Peyer's patch (tissue), 4 donors: ENCODE data around the gene RAB20.

Experiments
- CTCF ChIP-seq, 6 experiments: fragments of 450-650 bp in 4 of 6; fragments of 200-600 bp in 2 of 6; sonication (generic) in 1 of 6; IDR thresholded peaks; one replicate each; pipeline ENCODE4 v1.5.1; 2017 to 2019; ENCODE audit warnings: antibody characterized with exemption in 6 of 6, mild to moderate bottlenecking in 3 of 6, moderate library complexity in 1 of 6
- POLR2A ChIP-seq, 2 donors: fragments of 450-650 bp; IDR thresholded peaks; one replicate each; pipeline ENCODE4 v1.5.1; 2017; ENCODE audit warnings: antibody characterized with exemption in 2 of 2, mild to moderate bottlenecking in 2 of 2, moderate library complexity in 2 of 2

GRCh38 chr13:110498327-110498726, 63.2 kb downstream of the RAB20 start:
- TF ChIP-seq CTCF (IDR thresholded peaks at IDR 0.05) (no peak), POLR2A (IDR thresholded peaks at IDR 0.05) (no peak)
